HepG2 (cell line): Measurements from ENCODE around the gene TBC1D26. TPM values are rescaled to one million over a fixed set of nuclear protein-coding genes. Genes with fewer than 3 reads are reported as not detected.
"Not testable (repeated sequence)": the region's sequence is repeated elsewhere in the genome, so short reads cannot be mapped to it uniquely, and the experiment has no call there.

Experiments
- ATAC-seq: fragments of 200-7000 bp; cut with Tn5 transposase; 3 replicates; pipeline ENCODE4 v1.9.1; 2020; ENCODE audit warnings: mild to moderate bottlenecking, moderate library complexity
- BruUV-seq: library from RNA; stranded (reverse); fragments of 400-500 nt; replicated peaks from 2 replicates; lab custom pipeline; 2021; lab: Mats Ljungman, UMichigan
- CTCF ChIA-PET: fragments of 300-600 bp; formaldehyde crosslinking; extraction: SDS; loops from one replicate; lab custom pipeline; 2021; ENCODE audit warnings: low total read pairs, inconsistent platforms, low intra/inter-chr PET ratio; lab: Yijun Ruan, JAX
- POLR2A ChIA-PET: fragments of 350-600 bp; sonication (Branson Sonifier 250); formaldehyde crosslinking; loops from one replicate; lab custom pipeline; 2020; ENCODE audit warnings: antibody characterized with exemption, inconsistent platforms; lab: Yijun Ruan, JAX
- DNase-seq: peaks from one replicate; pipeline ENCODE4 v3.0.0-alpha.2; 2015; ENCODE audit warnings: low spot score
- FAIRE-seq: peaks from 3 replicates; lab custom pipeline; 2011; peaks lifted over from hg19 to GRCh38; lab: Jason Lieb, UNC
- H2AFZ ChIP-seq: one replicate; pipeline ENCODE4 v1.6.1; 2011; ENCODE audit warnings: low read length, inconsistent platforms
- H3K27ac ChIP-seq: fragments of 300-600 bp; 3 replicates; pipeline ENCODE4 v1.8.0; 2011; ENCODE audit warnings: mixed run types, mild to moderate bottlenecking, mixed read lengths, low read length, inconsistent platforms; ENCODE audit not compliant: insufficient read depth; ENCODE audit errors: extremely low read length
- H3K27me3 ChIP-seq, 2 experiments: fragments of 200-600 bp in 1 of 2; 2 replicates in 1 of 2; 3 replicates in 1 of 2; pipeline versions ENCODE4 v1.6.0 to v1.8.0; 2011; ENCODE audit warnings: low read length in 2 of 2, mild to moderate bottlenecking in 2 of 2, moderate library complexity in 2 of 2, inconsistent platforms in 1 of 2; ENCODE audit not compliant: insufficient read depth in 2 of 2, control insufficient read depth in 1 of 2
- H3K36me3 ChIP-seq, 2 experiments: fragments of 200-600 bp in 1 of 2; replicated peaks in 1 of 2; 2 replicates in 1 of 2; 3 replicates in 1 of 2; pipeline versions ENCODE4 v1.5.1 to v1.8.0; 2011; ENCODE audit warnings: low read length in 2 of 2, inconsistent platforms in 1 of 2; ENCODE audit not compliant: insufficient read depth in 2 of 2, control insufficient read depth in 1 of 2
- H3K4me1 ChIP-seq: 2 replicates; pipeline ENCODE4 v1.5.1; 2012; ENCODE audit warnings: low read length, inconsistent platforms; ENCODE audit not compliant: insufficient read depth
- H3K4me2 ChIP-seq: 2 replicates; pipeline ENCODE4 v1.6.0; 2011; ENCODE audit warnings: low read depth, low read length, inconsistent platforms
- H3K4me3 ChIP-seq, 3 experiments: fragments of 200-600 bp in 1 of 3; sonication (generic), shearing (Covaris generic) in 1 of 3; replicated peaks in 1 of 3; 2 replicates each; pipeline ENCODE4 v1.5.1; 2011 to 2016; ENCODE audit warnings: low read length in 3 of 3, inconsistent platforms in 2 of 3, low read depth in 2 of 3, mild to moderate bottlenecking in 2 of 3, control low read depth in 1 of 3, mixed read lengths in 1 of 3; ENCODE audit not compliant: insufficient read depth in 1 of 3
- H3K79me2 ChIP-seq: one replicate; pipeline ENCODE4 v1.6.1; 2011; ENCODE audit warnings: low read length, inconsistent platforms; ENCODE audit not compliant: insufficient read depth
- H3K9ac ChIP-seq: 2 replicates; pipeline ENCODE4 v1.6.0; 2011; ENCODE audit warnings: mild to moderate bottlenecking, low read depth, low read length, inconsistent platforms; ENCODE audit not compliant: insufficient read depth
- H3K9me3 ChIP-seq: 2 replicates; pipeline ENCODE4 v1.5.1; 2012; ENCODE audit warnings: mild to moderate bottlenecking, low read length
- H4K20me1 ChIP-seq: 2 replicates; pipeline ENCODE4 v1.6.0; 2011; ENCODE audit warnings: inconsistent platforms, mild to moderate bottlenecking, low read length, moderate library complexity; ENCODE audit not compliant: insufficient read depth
- CREM ChIP-seq, 2 experiments: sonication (generic) in 1 of 2; formaldehyde crosslinking in 1 of 2; IDR thresholded peaks; 2 replicates each; pipeline versions ENCODE4 v1.4.0 to v1.6.1; 2016 to 2020; ENCODE audit warnings: antibody characterized with exemption in 1 of 2, mild to moderate bottlenecking in 1 of 2, missing genetic modification reagents in 1 of 2
- ELF1 ChIP-seq: sonication (generic); formaldehyde crosslinking; IDR thresholded peaks from 2 replicates; pipeline ENCODE4 v1.4.0; 2020; ENCODE audit warnings: missing genetic modification reagents
- GATAD1 ChIP-seq: IDR thresholded peaks from 2 replicates; pipeline ENCODE4 v1.6.1; 2016; ENCODE audit warnings: missing genetic modification reagents, missing compliant biosample characterization
- HOXA3 ChIP-seq: sonication (generic); formaldehyde crosslinking; IDR thresholded peaks from 2 replicates; pipeline ENCODE4 v1.5.0; 2020; ENCODE audit warnings: missing genetic modification reagents
- KAT8 ChIP-seq: IDR thresholded peaks from 2 replicates; pipeline ENCODE4 v1.6.1; 2016; ENCODE audit warnings: missing genetic modification reagents, missing compliant biosample characterization
- KDM5A ChIP-seq: fragments of 200-600 bp; sonication (generic); IDR thresholded peaks from 2 replicates; pipeline ENCODE4 v1.7.0; 2018; ENCODE audit warnings: antibody characterized with exemption, mild to moderate bottlenecking, low read length, borderline replicate concordance
- SALL1 ChIP-seq: sonication (generic); formaldehyde crosslinking; IDR thresholded peaks from 2 replicates; pipeline ENCODE4 v1.8.0; 2022; ENCODE audit warnings: mild to moderate bottlenecking, missing genetic modification reagents
- SUZ12 ChIP-seq: fragments of 150-350 bp; IDR thresholded peaks from 2 replicates; pipeline ENCODE4 v1.6.1; 2014; ENCODE audit warnings: low read depth, low read length
- THAP11 ChIP-seq: IDR thresholded peaks from 2 replicates; pipeline ENCODE4 v1.6.1; 2016; ENCODE audit warnings: missing biosample characterization, missing genetic modification reagents
- ZFX ChIP-seq: sonication (generic); formaldehyde crosslinking; IDR thresholded peaks from 2 replicates; pipeline ENCODE4 v1.4.0; 2020; ENCODE audit warnings: mild to moderate bottlenecking, low read depth, missing genetic modification reagents, moderate library complexity
- ZFY ChIP-seq: sonication (generic); formaldehyde crosslinking; IDR thresholded peaks from 2 replicates; pipeline ENCODE4 v1.4.0; 2020; ENCODE audit warnings: missing genetic modification reagents
- ZNF143 ChIP-seq: sonication (generic); formaldehyde crosslinking; IDR thresholded peaks from 2 replicates; pipeline ENCODE4 v1.4.0; 2020; ENCODE audit warnings: missing genetic modification reagents
- ZNF687 ChIP-seq: sonication (generic); formaldehyde crosslinking; IDR thresholded peaks from 2 replicates; pipeline ENCODE4 v1.5.1; 2020; ENCODE audit warnings: mild to moderate bottlenecking, missing genetic modification reagents, moderate library complexity
- WGBS: methylation state at CpG from one replicate; pipeline ENCODE4 v1.1.6; 2017; ENCODE audit warnings: low lambda C conversion rate; 5-methylcytosine and 5-hydroxymethylcytosine counted together
- in situ Hi-C: cut with HindIII; loops from 2 replicates; pipeline ENCODE4 v1.10.0; 2017; ENCODE audit warnings: low pct_unique_long_range_greater_than_20kb; ENCODE audit not compliant: extremely low pct_ligation_motif_present
- intact Hi-C: fragments of 100-400 bp; cut with micrococcal nuclease; formaldehyde crosslinking; loops from one replicate; pipeline ENCODE4 v1.10.0; 2022; ENCODE audit not compliant: unreplicated experiment
- polyA plus RNA-seq, 8 experiments: library from polyadenylated mRNA; depleted of rRNA in 3 of 8; stranded (reverse) in 7 of 8; unstranded in 1 of 8; fragments of >200 nt; fragmentation: Illumina TruSeq in 4 of 8; extraction: Trizol in 4 of 8; gene quantifications; 2 replicates each; pipeline versions ENCODE4 v1.2.1 to v1.2.3, GENCODE V29; 2011 to 2016; ENCODE audit warnings: low read depth in 4 of 8, missing spikeins in 1 of 8, mixed read lengths in 1 of 8; ENCODE audit not compliant: insufficient read depth in 1 of 8
- total RNA-seq, 5 experiments: library from RNA; depleted of rRNA; stranded (reverse); fragments of >200 nt; fragmentation: Illumina TruSeq; extraction: Trizol; gene quantifications; 2 replicates each; pipeline ENCODE4 v1.2.3, GENCODE V29; 2016; ENCODE audit warnings: low read depth in 1 of 5
- TF ChIP-seq, protein P1 (sequence below): sonication (generic); formaldehyde crosslinking; IDR thresholded peaks from 2 replicates; pipeline ENCODE4 v1.4.0; 2020; ENCODE audit warnings: missing genetic modification reagents

The TBC1D26 gene
- total and polyA plus RNA-seq, 2 of the 13 experiments (the other 11 are each of a cell fraction or from before 2014, with no cell fraction given), result 0.33 TPM; not detected in 1

GRCh38 chr17:15683824-15684478, 48.1 kb upstream of the TBC1D26 start, which contains the start of gene TRIM16:
TRIM16 (minus strand) TSS chr17:15684311; CDS start chr17:15651609, 32,702 bp downstream.
- Histone ChIP-seq H3K4me3 (peak within 1 kb of the TSS; percentile 65 to 80 (median 71); a peak in 5 of 6 replicates), H3K4me2 (peak within 1 kb of the TSS; percentile 82), H3K4me1 (peaks cover 22% of the 10 kb centered on the region), H3K27ac (peak within 1 kb of the TSS; percentile 18), H2AFZ (peak within 1 kb of the TSS; percentile 63), H3K9ac (peak within 1 kb of the TSS; percentile 69)
- H3K36me3 ChIP-seq; H3K9me3 ChIP-seq; CTCF ChIA-PET; H3K27me3 ChIP-seq; POLR2A ChIA-PET; H3K79me2 ChIP-seq; in situ Hi-C loops; intact Hi-C loops; H4K20me1 ChIP-seq; FAIRE-seq; TF ChIP-seq CREM (CRISPR knock-in tag; IDR thresholded peaks at IDR 0.05): not testable (repeated sequence)
- WGBS, result 0% methylated on average over 23 of the region's 35 CpGs
- BruUV-seq, result TSS peak; percentile 84
- ATAC-seq (peak; percentile 89), DNase-seq (peak; percentile 32)
- TF ChIP-seq GATAD1 (CRISPR knock-in tag) (peak; percentile 40; the same call in 1 of the 2 replicates), CREM (IDR thresholded peaks at IDR 0.05) (peak; percentile 52; the same call in 1 of the 2 replicates), THAP11 (CRISPR knock-in tag) (peak; percentile 98), KAT8 (CRISPR knock-in tag) (peak; percentile 45), ZNF687 (CRISPR knock-in tag) (peak; percentile 40), SUZ12 (peak; percentile 49), KDM5A (0 out of 2 replicates have a peak, but pooled peaks have one; percentile 33), HOXA3 (peak; percentile 47; the same call in 1 of the 2 replicates), ELF1 (CRISPR knock-in tag) (peak; percentile 73), ZFY (CRISPR knock-in tag) (peak; percentile 51; the same call in 1 of the 2 replicates), SALL1 (CRISPR knock-in tag) (peak; percentile 18; the same call in 1 of the 2 replicates), ZNF143 (CRISPR knock-in tag) (peak; percentile 91), ZFX (CRISPR knock-in tag) (peak; percentile 30; the same call in 1 of the 2 replicates)
- TF ChIP-seq, protein P1, sequence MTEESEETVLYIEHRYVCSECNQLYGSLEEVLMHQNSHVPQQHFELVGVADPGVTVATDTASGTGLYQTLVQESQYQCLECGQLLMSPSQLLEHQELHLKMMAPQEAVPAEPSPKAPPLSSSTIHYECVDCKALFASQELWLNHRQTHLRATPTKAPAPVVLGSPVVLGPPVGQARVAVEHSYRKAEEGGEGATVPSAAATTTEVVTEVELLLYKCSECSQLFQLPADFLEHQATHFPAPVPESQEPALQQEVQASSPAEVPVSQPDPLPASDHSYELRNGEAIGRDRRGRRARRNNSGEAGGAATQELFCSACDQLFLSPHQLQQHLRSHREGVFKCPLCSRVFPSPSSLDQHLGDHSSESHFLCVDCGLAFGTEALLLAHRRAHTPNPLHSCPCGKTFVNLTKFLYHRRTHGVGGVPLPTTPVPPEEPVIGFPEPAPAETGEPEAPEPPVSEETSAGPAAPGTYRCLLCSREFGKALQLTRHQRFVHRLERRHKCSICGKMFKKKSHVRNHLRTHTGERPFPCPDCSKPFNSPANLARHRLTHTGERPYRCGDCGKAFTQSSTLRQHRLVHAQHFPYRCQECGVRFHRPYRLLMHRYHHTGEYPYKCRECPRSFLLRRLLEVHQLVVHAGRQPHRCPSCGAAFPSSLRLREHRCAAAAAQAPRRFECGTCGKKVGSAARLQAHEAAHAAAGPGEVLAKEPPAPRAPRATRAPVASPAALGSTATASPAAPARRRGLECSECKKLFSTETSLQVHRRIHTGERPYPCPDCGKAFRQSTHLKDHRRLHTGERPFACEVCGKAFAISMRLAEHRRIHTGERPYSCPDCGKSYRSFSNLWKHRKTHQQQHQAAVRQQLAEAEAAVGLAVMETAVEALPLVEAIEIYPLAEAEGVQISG (CRISPR knock-in tag), result peak; percentile 67
